ENCODE measurements around the gene FYB1.

- TF ChIP-seq ZFX (IDR thresholded peaks at IDR 0.05) (no peak), CTCF (conservative IDR thresholded peaks at IDR 0.05) (no peak)
Measured at GRCh38 chr5:39189292-39189955, 29.9 kb downstream of the FYB1 start.

Measured in C4-2B (cell line).